OCI-LY1 (cell line): ENCODE measurements around the gene NAA25.

Experiments
- H2AFZ ChIP-seq: fragments of 200-600 bp; sonication (generic), shearing (Covaris generic); 2 replicates; pipeline ENCODE4 v1.6.0; 2014; ENCODE audit warnings: antibody characterized with exemption, mild to moderate bottlenecking, low read length
- H3F3A ChIP-seq: fragments of 200-600 bp; sonication (generic), shearing (Covaris generic); 2 replicates; pipeline ENCODE4 v1.6.0; 2014; ENCODE audit warnings: mild to moderate bottlenecking, antibody characterized with exemption, low read length, moderate library complexity; ENCODE audit not compliant: insufficient read depth
- H3K27ac ChIP-seq: fragments of 200-600 bp; sonication (generic); 2 replicates; pipeline ENCODE4 v1.5.1; 2014; ENCODE audit warnings: low read length, mixed run types, mild to moderate bottlenecking, low read depth; ENCODE audit not compliant: poor library complexity, severe bottlenecking
- H3K27me3 ChIP-seq: fragments of 200-600 bp; sonication (generic); 2 replicates; pipeline ENCODE4 v1.6.0; 2014; ENCODE audit warnings: antibody characterized with exemption, mild to moderate bottlenecking, low read length, moderate library complexity; ENCODE audit not compliant: insufficient read depth
- H3K36me3 ChIP-seq: fragments of 200-600 bp; sonication (generic); 2 replicates; pipeline ENCODE4 v1.6.1; 2014; ENCODE audit warnings: mild to moderate bottlenecking, antibody characterized with exemption, low read length, moderate library complexity, mixed read lengths; ENCODE audit not compliant: insufficient read depth
- H3K4me1 ChIP-seq: fragments of 200-600 bp; sonication (generic); 2 replicates; pipeline ENCODE4 v1.5.1; 2014; ENCODE audit warnings: mild to moderate bottlenecking, low read length, moderate library complexity; ENCODE audit not compliant: insufficient read depth, severe bottlenecking
- H3K4me2 ChIP-seq: fragments of 200-600 bp; sonication (generic), shearing (Covaris generic); 2 replicates; pipeline ENCODE4 v1.6.1; 2014; ENCODE audit warnings: low read length
- H3K4me3 ChIP-seq: fragments of 200-600 bp; sonication (generic); 2 replicates; pipeline ENCODE4 v1.5.1; 2014; ENCODE audit warnings: low read length, low read depth, mild to moderate bottlenecking, mixed read lengths; ENCODE audit not compliant: poor library complexity, severe bottlenecking
- H3K79me2 ChIP-seq: fragments of 200-600 bp; shearing (Covaris generic); 2 replicates; pipeline ENCODE4 v1.6.1; 2016; ENCODE audit warnings: mixed run types, low read length, mixed read lengths; ENCODE audit not compliant: insufficient read depth
- H3K9ac ChIP-seq: fragments of 200-600 bp; sonication (generic), shearing (Covaris generic); 2 replicates; pipeline ENCODE4 v1.6.1; 2014; ENCODE audit warnings: mild to moderate bottlenecking, low read length, mixed read lengths
- H3K9me2 ChIP-seq: fragments of 200-600 bp; sonication (generic), shearing (Covaris generic); 2 replicates; pipeline ENCODE4 v1.6.1; 2014; ENCODE audit warnings: low read depth, mild to moderate bottlenecking, low read length, mixed read lengths
- H3K9me3 ChIP-seq: fragments of 200-600 bp; shearing (Covaris generic); 2 replicates; pipeline ENCODE4 v1.6.1; 2014; ENCODE audit warnings: low read length, mixed read lengths
- H4K20me1 ChIP-seq: fragments of 200-600 bp; sonication (generic), shearing (Covaris generic); 2 replicates; pipeline ENCODE4 v1.6.0; 2016; ENCODE audit warnings: mild to moderate bottlenecking, low read length; ENCODE audit not compliant: insufficient read depth
- CTCF ChIP-seq: fragments of 200-600 bp; sonication (generic), shearing (Covaris generic); IDR thresholded peaks from 2 replicates; pipeline ENCODE4 v1.5.1; 2017; ENCODE audit warnings: mild to moderate bottlenecking, antibody characterized with exemption, low read length, moderate library complexity, mixed read lengths
- EZH2 ChIP-seq: fragments of 200-600 bp; sonication (generic), shearing (Covaris generic); IDR thresholded peaks from 2 replicates; pipeline ENCODE4 v1.8.0; 2017; ENCODE audit warnings: borderline replicate concordance, mixed run types, mild to moderate bottlenecking, antibody characterized with exemption, low read length, moderate library complexity, mixed read lengths

NAA25 gene

GRCh38 chr12:112022241-112023016, 86.2 kb downstream of the NAA25 start:
- Histone ChIP-seq H3K9ac (no peak overlapping the region), H3K4me1 (peaks cover 10% of the 10 kb centered on the region)

GRCh38 chr12:112020947-112021457, 87.6 kb downstream of the NAA25 start:
- H3K27ac ChIP-seq = no peak overlapping the region
- peaks cover 40% of the 10 kb centered on the region for H3K79me2 ChIP-seq
- TF ChIP-seq EZH2 (no peak), CTCF (no peak)
- no peaks in the 10 kb centered on the region for H3K9me3 ChIP-seq
- no peaks in the 10 kb centered on the region for H3K9me2 ChIP-seq
- no peaks in the 10 kb centered on the region for H3K27me3 ChIP-seq
- no peak overlapping the region for H3K4me2 ChIP-seq
- H3K4me3 ChIP-seq = no peak overlapping the region
- H4K20me1 ChIP-seq = no peaks in the 10 kb centered on the region
- H3K36me3 ChIP-seq = peaks cover 89% of the 10 kb centered on the region
- H3K9ac ChIP-seq = no peak overlapping the region
- H3K4me1 ChIP-seq = peaks cover 3% of the 10 kb centered on the region
- H2AFZ ChIP-seq = no peak overlapping the region
- no peaks in the 10 kb centered on the region for H3F3A ChIP-seq

More at GRCh38 chr12:112022241-112023016, 86.2 kb downstream of the NAA25 start:
- H3K79me2 ChIP-seq = peaks cover 25% of the 10 kb centered on the region
- H3F3A ChIP-seq = no peaks in the 10 kb centered on the region
- H2AFZ ChIP-seq = no peak overlapping the region
- no peaks in the 10 kb centered on the region for H3K27me3 ChIP-seq
- no peaks in the 10 kb centered on the region for H3K9me3 ChIP-seq
- H3K36me3 ChIP-seq = peaks cover 77% of the 10 kb centered on the region
- no peaks in the 10 kb centered on the region for H3K9me2 ChIP-seq
- TF ChIP-seq EZH2 = no peak
- no peak for TF ChIP-seq CTCF
- no peak overlapping the region for H3K4me3 ChIP-seq
- H3K27ac ChIP-seq = no peak overlapping the region
- H3K4me2 ChIP-seq = no peak overlapping the region
- H4K20me1 ChIP-seq = no peaks in the 10 kb centered on the region

- Histone ChIP-seq H3F3A (no peaks in the 10 kb centered on the region), H3K9me3 (no peaks in the 10 kb centered on the region), H4K20me1 (no peaks in the 10 kb centered on the region), H3K27me3 (no peaks in the 10 kb centered on the region), H3K27ac (no peak overlapping the region), H3K79me2 (peaks cover 47% of the 10 kb centered on the region), H3K4me1 (peaks cover 11% of the 10 kb centered on the region), H2AFZ (no peak overlapping the region), H3K9ac (no peak overlapping the region), H3K4me2 (no peak overlapping the region), H3K36me3 (peaks cover 81% of the 10 kb centered on the region), H3K9me2 (no peaks in the 10 kb centered on the region), H3K4me3 (no peak overlapping the region)
- TF ChIP-seq EZH2 (no peak), CTCF (no peak)
Observed at GRCh38 chr12:112018571-112019237, 89.9 kb downstream of the NAA25 start.
